ENCODE data around the gene TRMT1. TPM values are rescaled to one million over a fixed set of nuclear protein-coding genes. Genes with fewer than 3 reads are reported as not detected.

Gene TRMT1
- total RNA-seq, 2 experiments from 2014 or later, result 130 to 134 TPM

DNA sequence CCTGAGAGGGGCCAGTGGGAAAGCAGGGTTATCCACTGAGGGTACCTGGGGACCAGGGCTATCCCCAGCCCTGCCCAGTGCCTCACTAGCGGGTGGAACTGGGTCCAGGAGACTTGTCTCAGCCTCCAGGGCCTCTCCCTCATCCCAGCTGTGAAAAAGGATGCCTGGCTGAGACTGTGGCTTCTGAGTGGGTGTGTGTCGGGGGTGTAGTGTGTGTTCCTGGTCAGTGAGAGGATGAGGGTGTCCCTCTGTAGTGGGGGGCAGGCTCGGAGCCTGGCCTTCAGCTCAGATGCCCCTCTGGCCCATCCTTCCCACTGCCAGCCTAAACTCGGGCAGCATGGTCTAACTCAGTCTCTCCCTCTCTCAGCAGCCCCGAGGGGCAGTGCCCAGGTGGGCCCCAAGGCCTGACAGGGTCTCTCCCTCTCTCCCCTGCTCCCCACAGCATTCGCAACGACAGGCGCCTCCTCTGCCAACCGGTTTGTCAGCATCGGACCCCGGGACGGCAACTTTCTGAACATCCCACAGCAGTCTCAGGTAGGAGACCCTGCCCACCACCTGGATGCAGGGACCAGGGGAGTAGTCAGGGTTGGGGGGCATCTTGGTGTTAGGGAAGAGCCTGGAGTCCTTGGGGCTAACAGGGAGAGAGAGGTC is 26.6 kb downstream of the TRMT1 start:
- POLR2A ChIA-PET, result no interaction called here
- CTCF ChIA-PET, result interaction anchor here (1.4 to 2.1 kb wide), 2 partner anchors 29 to 112 kb away, joined by 3 to 5 read pairs; no protein-coding TSS in a partner anchor

DNA sequence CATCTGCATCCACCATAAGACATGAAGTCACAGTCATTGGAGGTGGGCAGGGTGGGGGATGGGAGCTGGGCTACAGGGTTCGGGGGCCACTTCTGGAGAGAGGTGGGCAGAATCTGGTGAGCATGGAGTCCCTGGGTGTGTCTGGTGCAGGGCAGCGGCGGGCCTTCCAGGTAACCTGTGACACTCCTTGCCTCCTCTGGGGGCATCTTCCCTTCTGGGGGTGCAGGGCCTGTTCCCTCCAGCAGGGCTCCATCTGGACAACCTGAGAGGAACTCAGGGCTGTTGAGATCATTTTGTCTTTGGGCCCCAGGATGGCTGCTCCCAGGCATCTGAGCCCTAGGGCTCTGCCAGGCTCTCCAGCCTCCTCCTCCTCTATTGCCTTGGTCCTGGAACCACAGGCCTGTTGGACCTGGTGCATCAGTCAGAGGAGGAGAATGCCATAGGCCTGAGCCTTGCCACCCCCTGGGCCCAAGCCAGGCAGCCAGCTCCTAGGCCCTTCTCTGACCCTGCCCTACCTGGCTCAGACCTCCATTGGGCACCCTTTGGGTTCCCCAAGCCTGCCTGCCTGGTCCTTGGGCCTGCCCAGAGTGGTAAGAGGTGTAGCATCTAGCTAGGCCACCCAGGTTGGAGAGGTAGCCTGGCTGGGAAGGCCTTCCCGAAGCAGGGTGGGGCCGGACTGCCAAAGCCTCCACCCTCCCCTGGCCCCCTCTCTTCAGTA is 27.2 kb downstream of the TRMT1 start:
- POLR2A ChIA-PET, result no interaction called here
- CTCF ChIA-PET, result interaction anchor here (1.4 to 2.1 kb wide), 2 partner anchors 28 to 112 kb away, joined by 3 to 5 read pairs; no protein-coding TSS in a partner anchor

DNA sequence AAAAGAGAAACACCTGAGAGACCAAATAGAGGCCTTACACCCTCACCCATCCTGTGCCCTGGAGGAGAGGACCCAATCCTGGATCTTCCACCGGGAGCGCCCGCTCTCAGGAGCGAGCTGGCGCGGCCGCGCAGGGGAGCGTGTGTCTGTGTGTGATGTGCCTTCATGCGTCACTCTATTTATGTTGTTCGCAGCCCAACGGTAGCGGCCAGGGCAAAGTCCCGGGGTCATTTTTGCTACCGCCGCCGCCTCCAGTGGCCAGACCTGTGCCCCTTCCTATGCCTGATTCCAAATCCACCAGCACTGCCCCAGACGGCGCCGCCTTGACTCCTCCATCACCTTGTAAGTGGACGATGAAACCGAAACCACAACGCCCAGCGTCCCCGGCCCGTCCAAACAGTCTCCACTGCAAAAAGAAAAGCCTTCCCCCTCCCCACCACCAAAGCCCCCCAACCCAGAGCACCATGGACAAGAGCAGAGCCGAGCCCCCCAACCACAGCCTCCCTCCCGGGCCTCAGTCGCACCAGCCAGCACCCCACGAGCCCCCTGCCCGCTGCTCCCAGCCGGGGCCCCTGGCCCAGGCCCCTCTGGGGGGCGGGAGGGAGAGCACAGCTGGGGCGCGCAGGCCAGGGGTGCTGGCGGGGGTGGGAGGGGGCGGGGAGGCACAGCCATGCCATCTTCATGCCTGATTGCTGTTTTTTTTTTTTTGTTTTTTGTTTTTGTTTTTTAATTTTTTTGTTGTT is 28.6 kb downstream of the TRMT1 start:
- ChIA-PET CTCF (interaction anchor here (0.7 to 0.9 kb wide), 2 partner anchors 123 to 326 kb away, joined by 3 read pairs; no protein-coding TSS in a partner anchor), POLR2A (interaction anchor here (0.5 kb wide), 1 partner anchor 1715 kb away, joined by 3 read pairs; no protein-coding TSS in a partner anchor)

DNA sequence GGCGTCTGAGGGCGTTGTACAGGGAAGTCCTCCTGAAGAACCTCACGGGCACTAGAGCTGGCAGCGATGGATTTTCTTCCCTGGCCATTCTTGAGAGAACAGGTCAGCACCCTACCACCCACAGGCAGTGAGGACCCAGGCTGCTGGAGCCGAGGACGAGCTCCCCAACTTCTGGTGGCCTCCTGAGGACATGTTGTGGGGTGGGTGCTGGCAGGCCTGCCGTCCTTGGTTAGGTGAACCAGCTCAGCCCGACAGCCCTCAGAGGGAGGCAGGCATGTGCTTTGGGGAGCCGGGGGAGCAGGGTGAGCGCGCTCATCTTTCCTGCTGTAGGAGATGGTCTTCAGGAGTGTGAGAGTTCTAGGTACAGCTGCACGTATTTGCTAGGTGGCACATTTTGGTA is 29.2 kb downstream of the TRMT1 start:
- POLR2A ChIA-PET, result interaction anchor here (0.5 kb wide), 1 partner anchor 1716 kb away, joined by 3 read pairs; no protein-coding TSS in a partner anchor
- CTCF ChIA-PET, result interaction anchor here (0.9 to 1.5 kb wide), 2 partner anchors 110 to 122 kb away, joined by 3 to 5 read pairs; no protein-coding TSS in a partner anchor

DNA sequence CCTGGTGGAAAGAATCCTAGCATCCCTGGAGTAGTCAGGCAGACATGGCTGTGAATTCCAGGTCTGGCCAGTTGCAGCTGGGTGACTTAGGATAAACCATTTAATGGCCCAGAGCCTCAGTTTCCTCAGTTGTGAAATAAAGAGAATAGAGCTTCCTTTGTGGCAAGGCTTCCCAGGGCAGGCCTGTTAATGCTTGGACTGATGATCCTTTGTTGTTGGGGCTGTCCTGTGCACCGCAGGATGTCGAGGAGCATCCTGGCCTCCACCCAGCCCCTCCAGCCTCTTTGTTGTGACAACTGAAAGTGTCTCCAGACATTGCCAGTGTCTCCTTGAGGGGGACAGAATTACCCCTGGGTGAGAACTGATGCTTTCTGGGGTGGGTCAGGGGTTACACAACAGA is 30.2 kb downstream of the TRMT1 start:
- CTCF ChIA-PET, result interaction anchor here (0.8 to 2.5 kb wide), 4 partner anchors 8 to 121 kb away, joined by 3 to 8 read pairs (median 4); no protein-coding TSS in a partner anchor
- POLR2A ChIA-PET, result no interaction called here

DNA sequence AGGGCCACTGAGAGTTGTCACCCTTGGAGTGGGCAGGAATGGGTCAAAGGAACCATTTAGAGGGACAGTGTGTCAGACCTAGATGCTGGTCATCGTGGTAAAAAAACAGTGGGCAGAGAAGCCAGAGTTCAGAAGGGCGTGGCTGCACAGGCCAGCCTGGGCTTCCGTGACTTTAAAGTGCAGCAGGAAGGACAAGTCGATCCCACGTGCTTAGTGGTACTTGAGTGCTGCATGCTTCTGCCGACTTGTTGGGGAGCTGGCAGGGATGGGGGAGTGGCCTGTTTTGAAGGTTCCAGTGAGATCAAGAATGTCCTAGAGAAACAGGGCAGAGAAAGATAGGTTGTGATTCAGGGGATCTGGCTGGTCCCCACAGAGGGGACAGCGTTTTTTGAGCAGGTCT is 30.9 kb downstream of the TRMT1 start:
- CTCF ChIA-PET, result interaction anchor here (0.8 to 2.5 kb wide), 5 partner anchors 8 to 120 kb away, joined by 3 to 8 read pairs (median 5); no protein-coding TSS in a partner anchor

DNA sequence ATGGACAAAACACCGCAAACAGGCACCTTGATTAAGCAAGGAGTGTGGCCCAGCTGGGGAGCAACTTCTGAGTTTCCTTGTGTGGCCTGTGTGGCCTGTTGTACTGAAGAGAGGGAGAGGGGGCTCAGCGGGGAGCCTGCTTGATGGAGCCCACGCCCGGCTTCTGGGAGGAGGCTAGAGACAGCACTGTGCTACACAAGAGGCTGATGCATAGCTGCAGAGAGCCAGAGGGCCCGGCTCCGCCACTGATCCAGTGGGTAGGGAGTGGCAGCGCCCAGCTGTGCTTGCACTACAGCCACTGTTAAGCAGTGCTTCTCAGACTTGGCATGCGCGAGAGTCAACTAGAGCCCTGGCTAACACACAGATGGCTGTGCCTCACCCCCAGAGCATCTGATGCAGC is 32.9 kb downstream of the TRMT1 start:
- CTCF ChIA-PET, result interaction anchor here (0.9 to 1.0 kb wide), 3 partner anchors 10 to 118 kb away, joined by 3 read pairs; no protein-coding TSS in a partner anchor
- POLR2A ChIA-PET, result no interaction called here

More for the DNA sequence above, 30.9 kb downstream of the TRMT1 start:
- POLR2A ChIA-PET, result no interaction called here

DNA sequence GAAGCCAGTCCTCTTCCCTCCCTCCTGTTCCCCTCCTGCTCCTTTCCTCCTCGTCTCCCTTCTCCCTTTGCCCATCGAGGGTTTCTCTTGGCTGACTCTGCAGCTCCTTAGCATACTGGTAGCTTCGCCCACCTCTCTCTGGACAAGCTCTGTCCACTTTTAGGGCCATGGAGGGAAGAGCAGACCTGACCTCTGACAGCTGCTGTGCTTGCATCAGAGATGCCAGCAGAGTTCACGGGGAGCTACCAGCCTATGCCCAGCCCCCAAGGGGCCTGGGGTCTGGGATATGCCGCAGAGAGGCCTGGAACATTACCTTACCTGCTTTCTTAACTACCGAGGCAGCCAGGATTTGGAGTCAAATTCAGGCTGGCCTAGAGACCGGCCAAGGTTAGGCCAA is 33.5 kb downstream of the TRMT1 start:
- ChIA-PET CTCF (no interaction called here), POLR2A (no interaction called here)

DNA sequence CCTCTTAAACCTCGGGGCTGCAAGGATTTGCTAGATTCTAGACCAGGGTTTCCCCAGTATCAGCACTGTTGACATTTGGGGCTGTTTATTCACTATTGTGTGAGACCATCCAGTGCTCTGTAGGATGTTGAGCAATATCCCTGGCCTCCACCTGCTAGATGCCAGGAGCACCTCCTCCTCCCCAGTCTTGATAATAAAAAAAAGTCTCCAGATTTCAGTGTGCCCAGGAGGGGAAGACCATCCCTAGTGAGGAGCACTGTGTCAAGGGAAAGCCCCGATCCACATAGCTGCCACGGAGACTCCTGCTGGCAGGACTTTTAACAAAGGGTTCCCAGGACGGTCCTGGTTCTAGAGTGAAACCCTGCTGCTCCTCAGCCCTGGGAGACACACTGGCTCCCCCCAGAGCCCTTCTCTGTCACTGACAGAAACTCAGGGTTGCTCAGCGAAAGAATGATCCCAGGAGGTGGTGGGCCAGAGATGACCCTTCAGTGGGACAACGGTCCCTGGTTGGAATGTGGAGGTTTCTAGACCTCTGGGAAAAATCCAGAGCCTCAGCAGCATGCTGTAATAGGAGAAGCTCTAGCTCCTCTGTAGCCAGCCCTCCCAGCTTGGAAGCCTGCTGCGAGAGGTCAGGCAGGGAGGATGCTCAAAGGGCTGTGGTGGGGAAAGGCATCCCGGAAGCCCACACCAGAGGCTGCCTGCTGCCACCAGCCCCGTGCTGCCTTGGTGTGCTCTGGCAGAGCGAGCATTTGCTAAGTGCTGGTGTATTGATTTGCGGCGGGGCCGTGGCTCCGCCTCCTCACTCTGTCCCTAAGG is 34.1 kb downstream of the TRMT1 start:
- POLR2A ChIA-PET, result no interaction called here
- CTCF ChIA-PET, result no interaction called here

DNA sequence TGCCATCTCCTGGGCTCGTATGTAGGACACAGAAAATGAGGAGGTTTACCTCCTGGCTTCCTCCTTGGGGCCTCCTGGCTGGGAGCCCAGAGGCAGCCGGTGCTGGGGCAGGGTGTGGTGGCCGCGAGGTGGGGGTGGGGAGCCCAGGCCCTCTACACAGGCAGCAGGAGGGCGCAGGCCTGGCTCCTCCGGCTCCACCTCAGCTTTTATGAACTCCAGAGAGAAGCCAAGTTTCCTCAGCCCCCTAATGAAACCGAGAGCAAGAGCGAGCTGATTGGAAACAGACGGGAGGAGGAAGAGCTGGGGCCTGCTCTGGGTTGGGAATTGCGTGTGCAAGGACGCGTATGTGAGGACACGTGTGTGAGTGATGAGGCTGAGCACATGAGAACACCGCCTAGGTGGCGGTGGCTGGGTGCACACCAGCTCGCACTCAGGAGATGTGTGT is 37.0 kb downstream of the TRMT1 start:
- CTCF ChIA-PET, result interaction anchor here (1.3 to 2.7 kb wide), 3 partner anchors 15 to 102 kb away, joined by 4 to 10 read pairs (median 4); no protein-coding TSS in a partner anchor

DNA sequence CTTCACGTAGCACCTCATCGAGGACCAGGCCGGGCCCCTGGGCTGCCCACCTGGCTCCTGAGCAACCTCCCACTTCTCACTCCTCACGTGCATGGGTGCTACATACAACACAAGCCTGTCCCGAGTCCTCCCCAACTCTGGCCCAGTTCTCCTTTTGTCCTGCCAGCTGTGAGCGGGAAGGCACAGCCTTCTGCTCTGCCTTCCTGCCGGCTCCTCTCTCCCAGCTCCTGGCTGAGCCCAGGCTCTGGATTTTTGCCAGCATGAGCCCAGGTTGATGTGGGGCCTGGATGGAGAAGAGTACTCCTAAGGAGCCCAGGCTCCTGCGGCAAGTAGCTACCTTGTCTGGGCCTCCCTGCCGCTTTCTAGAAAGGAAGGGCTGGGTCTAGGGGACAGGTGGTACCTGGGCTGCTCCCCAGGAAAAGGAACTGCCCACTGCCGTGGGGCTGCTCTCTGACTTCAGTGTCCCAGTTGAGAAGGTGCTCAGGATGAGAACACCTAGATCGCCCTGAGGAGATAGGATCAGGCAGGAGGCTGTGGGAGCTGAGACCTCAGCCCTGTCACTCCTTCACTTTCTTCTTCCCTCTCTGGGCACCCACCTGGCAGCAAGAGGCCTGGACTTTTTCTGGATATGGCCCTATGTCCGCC is 37.5 kb downstream of the TRMT1 start:
- POLR2A ChIA-PET, result no interaction called here
- CTCF ChIA-PET, result interaction anchor here (1.4 to 2.7 kb wide), 2 partner anchors 15 to 18 kb away, joined by 4 to 10 read pairs; no protein-coding TSS in a partner anchor

More for the DNA sequence above, 37.0 kb downstream of the TRMT1 start:
- POLR2A ChIA-PET, result no interaction called here

DNA sequence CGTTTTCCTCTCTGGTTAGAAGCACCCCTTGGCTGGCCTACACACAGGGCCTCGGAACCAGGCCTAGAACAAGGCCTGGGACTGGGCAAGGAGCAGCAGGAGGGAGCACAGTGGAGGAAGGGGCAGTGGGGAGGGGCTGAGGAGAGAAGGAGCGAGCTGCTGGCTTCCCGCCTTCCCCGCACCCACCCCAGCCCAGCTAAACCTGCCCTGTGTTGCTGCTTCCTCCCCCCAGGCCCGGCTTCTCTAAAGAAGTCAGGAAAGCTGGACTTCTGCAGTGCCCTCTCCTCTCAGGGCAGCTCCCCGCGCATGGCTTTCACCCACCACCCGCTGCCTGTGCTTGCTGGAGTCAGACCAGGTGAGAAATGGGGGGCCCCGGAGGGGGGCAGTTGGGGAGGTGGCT is 38.2 kb downstream of the TRMT1 start:
- ChIA-PET CTCF (interaction anchor here (1.4 to 2.7 kb wide), 2 partner anchors 16 to 17 kb away, joined by 4 to 10 read pairs; no protein-coding TSS in a partner anchor), POLR2A (no interaction called here)

DNA sequence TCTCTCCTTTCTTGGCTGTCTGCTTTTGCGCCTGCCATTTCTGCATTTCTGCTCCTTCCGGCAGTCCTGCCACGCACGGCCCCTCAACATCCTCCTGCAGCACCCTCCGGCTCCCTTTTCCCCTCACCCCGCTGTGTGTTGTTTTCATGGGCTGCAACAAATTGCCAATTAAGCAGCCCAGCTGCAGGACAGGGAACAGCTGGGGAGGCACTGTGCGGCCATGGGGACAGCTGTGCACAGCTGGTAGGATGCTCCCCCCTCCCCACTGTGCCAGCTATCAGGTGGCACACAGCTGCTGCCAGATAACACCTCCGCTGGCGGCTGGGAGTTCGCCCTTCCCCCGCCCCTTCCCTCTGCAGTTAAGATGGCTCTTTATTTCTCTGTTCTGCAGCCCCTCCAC is 39.3 kb downstream of the TRMT1 start:
- POLR2A ChIA-PET, result no interaction called here
- CTCF ChIA-PET, result interaction anchor here (2.7 kb wide), 1 partner anchor 17 kb away, joined by 10 read pairs; no protein-coding TSS in a partner anchor

DNA sequence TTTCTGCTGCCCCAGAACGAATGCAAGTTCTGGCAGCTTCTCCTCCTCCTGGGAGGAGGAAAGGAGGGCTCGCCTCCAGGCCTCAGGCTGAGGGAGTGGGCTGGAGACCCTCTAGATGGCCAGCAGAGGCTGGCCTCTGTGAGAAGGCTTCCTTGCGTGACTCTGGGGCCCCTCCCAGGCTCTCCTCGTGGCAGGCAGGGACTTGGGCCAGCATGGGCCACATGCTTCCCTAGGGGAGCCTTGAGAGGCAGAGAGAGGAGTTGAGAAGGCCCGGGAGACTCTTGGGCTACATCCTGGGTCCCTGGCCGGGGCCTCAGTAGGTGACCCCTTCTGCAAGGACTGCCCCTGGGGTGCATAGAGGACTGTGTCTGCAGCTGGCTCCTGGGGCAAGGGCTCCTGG is 39.8 kb downstream of the TRMT1 start:
- POLR2A ChIA-PET, result no interaction called here

DNA sequence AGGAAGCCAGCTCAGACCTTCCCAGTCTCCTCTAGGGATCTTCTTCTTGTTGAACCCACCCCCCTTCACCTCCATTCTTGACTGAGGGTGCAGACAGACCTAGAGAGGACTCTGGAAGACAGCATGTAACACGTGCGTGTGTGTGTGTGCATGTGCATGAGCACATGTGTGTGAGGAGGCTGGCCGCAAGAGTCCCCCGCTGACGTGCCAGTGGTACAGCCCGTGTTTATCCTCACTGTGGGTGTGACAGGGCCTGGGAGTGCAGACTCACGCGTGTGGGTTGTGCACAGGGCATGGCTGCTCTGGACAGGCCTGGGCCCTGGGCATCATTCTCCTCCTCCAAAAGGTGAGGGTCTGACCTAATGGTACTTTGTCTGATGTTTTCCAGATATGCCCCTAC is 40.2 kb downstream of the TRMT1 start:
- ChIA-PET CTCF (interaction anchor here (0.5 kb wide), 1 partner anchor 197 kb away, joined by 3 read pairs; no protein-coding TSS in a partner anchor), POLR2A (no interaction called here)

More for the DNA sequence above, 39.8 kb downstream of the TRMT1 start:
- CTCF ChIA-PET, result no interaction called here

DNA sequence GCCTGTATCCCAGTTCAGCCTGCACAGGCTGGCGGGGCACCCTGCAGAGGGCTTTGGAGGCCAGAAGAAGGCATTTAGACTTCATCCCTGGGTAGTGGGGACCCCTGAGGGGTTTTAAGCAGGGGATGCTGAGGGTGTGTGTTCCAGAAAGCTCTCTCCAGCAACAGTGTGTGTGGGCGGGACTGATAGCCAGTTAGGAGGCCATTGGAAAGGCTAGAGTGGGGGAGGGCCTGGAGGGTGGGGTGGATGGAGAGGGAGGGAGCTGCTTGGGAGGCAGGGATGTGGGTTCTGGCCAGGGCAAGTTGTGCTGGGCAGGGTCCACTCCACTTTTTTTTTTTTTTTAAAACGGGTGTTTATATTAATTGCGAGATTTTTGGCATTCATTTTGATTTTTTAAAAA is 42.2 kb downstream of the TRMT1 start:
- CTCF ChIA-PET, result interaction anchor here (0.7 to 2.5 kb wide), 5 partner anchors 12 to 114 kb away, joined by 3 to 10 read pairs (median 4); no protein-coding TSS in a partner anchor
- POLR2A ChIA-PET, result no interaction called here

DNA sequence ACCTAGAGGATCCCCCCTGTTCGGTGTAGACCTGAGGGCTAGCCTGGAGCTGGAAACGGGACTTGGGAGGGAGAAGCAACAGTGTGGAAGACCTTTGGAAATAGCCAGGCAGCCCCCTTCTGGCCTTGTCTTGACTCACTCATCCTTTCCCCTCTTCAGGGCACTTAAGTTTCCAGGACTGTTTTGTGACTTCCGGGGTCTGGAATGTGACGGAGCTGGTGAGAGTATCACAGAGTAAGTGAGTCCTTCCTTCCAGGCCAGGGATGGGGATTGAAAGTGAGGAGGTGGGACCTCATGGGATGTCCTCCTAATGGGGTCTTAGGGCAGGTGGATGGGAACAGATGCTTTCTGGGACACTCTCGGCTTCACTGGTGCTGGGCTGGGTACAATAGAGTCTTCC is 43.3 kb downstream of the TRMT1 start:
- ChIA-PET POLR2A (no interaction called here), CTCF (interaction anchor here (1.1 to 2.5 kb wide), 4 partner anchors 12 to 96 kb away, joined by 3 to 10 read pairs (median 5); no protein-coding TSS in a partner anchor)

All from activated CD8-positive, alpha-beta memory T cell treated with anti-CD3 and anti-CD28 coated beads for 36 hours (primary cell).